ENCODE data around the gene TBX19.
A peak's percentile ranks its signal among the peaks of the same experiment; 100 is the strongest.

DNA sequence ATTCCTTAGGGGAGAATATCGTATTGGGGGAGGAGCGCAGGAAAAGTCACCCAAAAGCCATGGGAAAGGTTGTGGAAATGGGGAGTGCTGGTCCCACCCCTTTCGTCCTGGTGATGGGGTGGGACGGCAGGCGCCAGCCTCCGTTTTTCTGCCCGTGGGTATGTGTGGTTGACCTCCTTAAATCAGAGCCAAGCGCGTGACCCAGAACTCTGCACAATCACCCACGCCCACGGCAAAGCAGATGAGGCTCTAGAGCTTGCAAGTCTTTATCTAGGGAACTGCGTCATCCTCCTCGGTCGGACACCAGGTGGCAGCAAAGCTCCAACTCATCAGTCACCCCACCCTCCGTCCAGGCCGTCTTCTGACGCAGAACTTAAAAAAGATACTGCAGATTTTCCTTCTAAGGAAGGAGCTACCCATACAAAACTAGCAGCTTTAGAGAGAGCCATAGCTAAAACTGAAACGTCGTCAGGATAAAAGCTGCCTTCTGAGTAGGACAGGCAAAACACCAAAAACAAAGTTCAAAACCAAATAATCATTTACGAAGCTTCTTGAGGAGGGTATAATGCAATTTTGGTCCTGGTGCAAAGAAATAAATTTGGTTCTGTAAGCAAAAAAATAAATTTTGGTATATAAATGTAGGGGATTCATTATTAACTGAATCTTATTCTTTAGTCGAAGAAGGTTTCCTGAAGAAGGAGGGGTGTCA lies 62.0 kb downstream of the TBX19 start:
- TF ChIP-seq, protein P1, sequence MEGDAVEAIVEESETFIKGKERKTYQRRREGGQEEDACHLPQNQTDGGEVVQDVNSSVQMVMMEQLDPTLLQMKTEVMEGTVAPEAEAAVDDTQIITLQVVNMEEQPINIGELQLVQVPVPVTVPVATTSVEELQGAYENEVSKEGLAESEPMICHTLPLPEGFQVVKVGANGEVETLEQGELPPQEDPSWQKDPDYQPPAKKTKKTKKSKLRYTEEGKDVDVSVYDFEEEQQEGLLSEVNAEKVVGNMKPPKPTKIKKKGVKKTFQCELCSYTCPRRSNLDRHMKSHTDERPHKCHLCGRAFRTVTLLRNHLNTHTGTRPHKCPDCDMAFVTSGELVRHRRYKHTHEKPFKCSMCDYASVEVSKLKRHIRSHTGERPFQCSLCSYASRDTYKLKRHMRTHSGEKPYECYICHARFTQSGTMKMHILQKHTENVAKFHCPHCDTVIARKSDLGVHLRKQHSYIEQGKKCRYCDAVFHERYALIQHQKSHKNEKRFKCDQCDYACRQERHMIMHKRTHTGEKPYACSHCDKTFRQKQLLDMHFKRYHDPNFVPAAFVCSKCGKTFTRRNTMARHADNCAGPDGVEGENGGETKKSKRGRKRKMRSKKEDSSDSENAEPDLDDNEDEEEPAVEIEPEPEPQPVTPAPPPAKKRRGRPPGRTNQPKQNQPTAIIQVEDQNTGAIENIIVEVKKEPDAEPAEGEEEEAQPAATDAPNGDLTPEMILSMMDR (IDR thresholded peaks at IDR 0.05; ENCODE audit: poor library complexity), result peak; percentile 77
- no peak for TF ChIP-seq EZH2 (IDR thresholded peaks at IDR 0.05; ENCODE audit: borderline replicate concordance)
- TF ChIP-seq EZH2phosphoT487 (IDR thresholded peaks at IDR 0.05; ENCODE audit: low read depth, severe bottlenecking, unreplicated experiment), result no peak

All from hepatocyte (in vitro differentiated cells).